ENCODE measurements around the gene GPANK1. TPM values are rescaled to one million over a fixed set of nuclear protein-coding genes. Genes with fewer than 3 reads are reported as not detected.

The GPANK1 gene
- total RNA-seq, 1 donor from 2014 or later = 24.2 TPM

DNA sequence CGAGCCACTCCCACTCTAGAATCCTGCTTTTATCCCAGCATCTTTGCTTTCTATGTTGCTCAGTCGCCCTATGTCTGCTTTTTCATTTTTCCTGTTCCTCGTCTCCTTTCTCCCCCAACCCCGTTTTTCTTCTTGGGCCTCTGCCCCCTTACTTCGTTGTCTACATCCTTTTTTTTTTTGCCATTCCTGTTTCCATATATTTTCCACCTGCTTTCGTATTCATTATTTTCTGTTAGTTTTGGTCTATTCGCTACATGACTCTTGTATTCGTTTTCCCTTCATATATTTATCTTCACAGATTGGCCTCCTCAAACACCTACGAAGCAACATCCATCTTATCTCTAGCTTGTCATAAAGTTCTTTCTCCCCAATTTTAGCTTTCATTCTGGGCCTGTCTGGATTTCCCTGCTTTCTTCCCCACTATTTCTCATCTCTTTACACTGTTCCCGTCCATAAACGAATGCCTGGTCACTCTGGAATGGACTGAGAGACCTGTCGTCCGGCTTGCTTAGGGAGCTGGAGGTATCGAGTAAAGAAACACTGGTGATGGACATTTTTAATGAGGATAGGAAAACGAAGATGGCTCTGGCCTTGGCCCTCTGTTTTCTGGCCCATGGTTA is 43.4 kb downstream of the GPANK1 start:
- intact Hi-C loops (cut with micrococcal nuclease) = loop anchor here (2.0 to 5.0 kb wide), 5 partner anchors 41 to 1065 kb away; partner anchors contain the start of genes CLIC1, GNL1, NELFE and PRR3
- ChIA-PET CTCF (interaction anchor here (1.1 kb wide), 1 partner anchor 72 kb away, joined by 4 read pairs; no protein-coding TSS in a partner anchor), POLR2A (interaction anchor here (0.6 to 2.9 kb wide), 21 partner anchors 8 to 1007 kb away, joined by 3 to 34 read pairs (median 6); partner anchors contain the start of genes BAG6, DDAH2, DDX39B and GPANK1)
- Mint-ChIP-seq H3K27me3 (no peaks in the 10 kb centered on the region), H3K27ac (peak overlapping the region; percentile 95), H3K4me3 (peak overlapping the region; percentile 86), H3K4me1 (peaks cover 32% of the 10 kb centered on the region), H3K36me3 (ENCODE audit: low read depth) (peaks cover 57% of the 10 kb centered on the region), H3K9me3 (peaks cover 1% of the 10 kb centered on the region)
- DNase-seq (no peak), ATAC-seq (ENCODE audit: low read depth) (no peak)
- no peak for TF ChIP-seq CTCF (IDR thresholded peaks at IDR 0.05)

DNA sequence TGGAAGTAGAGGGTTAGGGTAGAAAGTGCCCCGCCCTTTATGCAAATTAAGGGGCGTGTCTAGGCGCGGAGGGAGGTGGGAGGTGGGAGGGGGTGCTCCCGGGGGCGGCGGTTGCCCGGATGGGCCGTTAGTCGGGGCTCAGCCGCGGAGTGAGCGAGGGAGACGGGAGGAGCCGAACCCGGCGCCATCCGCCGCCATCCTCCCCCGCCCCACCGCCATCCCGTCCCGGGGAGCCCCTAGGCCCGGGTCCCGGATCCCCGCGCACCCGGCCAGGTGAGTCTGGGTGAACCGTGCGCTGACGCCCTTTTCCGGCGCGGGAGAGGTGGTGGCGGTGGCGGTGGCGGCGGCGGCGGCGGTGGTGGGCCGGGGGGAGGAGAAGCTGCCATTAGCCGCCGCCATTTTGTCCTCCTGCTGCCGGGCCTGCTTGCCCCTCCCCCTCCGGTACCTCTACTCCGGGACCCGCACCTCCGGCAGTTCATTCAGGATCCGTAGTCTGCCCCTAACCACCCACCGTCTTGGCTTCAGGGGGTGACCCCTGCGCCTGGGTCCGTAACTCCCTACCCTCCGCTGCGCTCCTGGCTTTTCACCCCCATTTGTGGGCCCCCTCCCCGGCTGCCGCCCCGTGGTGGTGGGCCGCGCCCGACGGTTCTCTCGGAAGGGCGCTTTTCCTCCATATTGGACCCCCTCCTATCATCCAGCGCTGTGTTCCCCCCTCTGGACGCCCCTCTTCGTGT is 44.0 kb downstream of the GPANK1 start, which contains the start of gene PRRC2A:
Gene PRRC2A, plus strand, starts transcription at position 130 of the 734 bp plus-strand sequence. CDS start 2,075 bp downstream, outside the sequence.
- Mint-ChIP-seq H3K9me3 (peaks cover 1% of the 10 kb centered on the region), H3K4me3 (peak within 1 kb of the TSS; percentile 86), H3K27me3 (no peaks in the 10 kb centered on the region), H3K4me1 (peaks cover 38% of the 10 kb centered on the region), H3K36me3 (ENCODE audit: low read depth) (peaks cover 50% of the 10 kb centered on the region), H3K27ac (peak within 1 kb of the TSS; percentile 95)
- intact Hi-C loops (cut with micrococcal nuclease) = loop anchor here (1.0 to 5.0 kb wide), 12 partner anchors 32 to 1064 kb away; partner anchors contain the start of genes ABHD16A, BAG6, CLIC1 and DDX39B
- DNase-seq = no peak
- no peak for TF ChIP-seq CTCF (IDR thresholded peaks at IDR 0.05)
- ATAC-seq (ENCODE audit: low read depth) = peak; percentile 30
- ChIA-PET POLR2A (interaction anchor here (0.6 to 2.9 kb wide), 26 partner anchors 8 to 1177 kb away, joined by 3 to 34 read pairs (median 5); partner anchors contain the start of genes ABHD16A, BAG6, DDAH2 and DDX39B), CTCF (interaction anchor here (1.0 to 1.3 kb wide), 2 partner anchors 22 to 70 kb away, joined by 3 to 6 read pairs; no protein-coding TSS in a partner anchor)

DNA sequence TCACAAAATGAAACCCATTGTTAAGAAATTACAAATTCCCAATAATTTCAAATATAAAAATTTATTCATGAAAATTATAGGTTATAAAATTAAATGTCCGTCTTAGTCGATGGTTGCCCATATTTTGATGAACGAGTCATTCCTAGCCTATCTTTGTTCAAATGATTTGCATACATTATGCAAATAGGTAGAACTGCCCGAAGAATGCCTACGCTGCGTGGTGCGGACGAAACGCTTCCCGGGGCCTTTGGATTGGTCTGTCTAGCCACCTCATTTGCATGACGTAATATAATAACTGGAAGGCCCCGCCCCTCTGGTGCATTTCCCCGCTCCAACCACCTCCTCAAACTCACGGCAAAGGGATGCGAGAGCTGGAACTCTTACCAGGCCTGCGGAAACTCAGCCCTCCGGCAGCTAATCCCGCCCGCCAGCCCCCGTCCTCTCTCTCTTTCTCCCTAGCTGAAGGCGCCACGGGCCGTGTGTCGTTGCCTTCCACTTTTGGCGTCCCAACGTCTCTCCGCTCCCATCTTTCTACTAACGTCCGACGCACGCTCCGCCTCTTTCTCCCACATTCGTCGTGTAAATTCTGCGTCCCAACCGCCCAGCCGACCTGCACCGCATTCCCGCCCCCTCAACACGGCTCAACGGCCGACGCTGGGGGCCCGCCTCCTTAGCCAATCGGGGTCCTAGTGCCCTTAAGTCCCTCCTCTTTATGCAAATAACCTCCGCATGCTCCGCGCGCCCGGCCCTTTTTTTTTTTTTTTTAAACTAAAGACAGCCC is 44.8 kb downstream of the GPANK1 start:
- POLR2A ChIA-PET = interaction anchor here (0.6 to 2.9 kb wide), 26 partner anchors 18 to 1178 kb away, joined by 3 to 34 read pairs (median 5); partner anchors contain the start of genes ABHD16A, BAG6, C6orf47 and CLIC1
- peaks cover 42% of the 10 kb centered on the region for H3K36me3 Mint-ChIP-seq (ENCODE audit: low read depth)
- H3K4me3 Mint-ChIP-seq = peak overlapping the region; percentile 86
- DNase-seq (peak; percentile 87), ATAC-seq (ENCODE audit: low read depth) (peak; percentile 84)
- no peaks in the 10 kb centered on the region for H3K27me3 Mint-ChIP-seq
- H3K9me3 Mint-ChIP-seq = peaks cover 1% of the 10 kb centered on the region
- peak overlapping the region; percentile 94 for H3K27ac Mint-ChIP-seq
- CTCF ChIA-PET = interaction anchor here (1.0 to 1.3 kb wide), 2 partner anchors 22 to 69 kb away, joined by 3 to 6 read pairs; no protein-coding TSS in a partner anchor
- peaks cover 46% of the 10 kb centered on the region for H3K4me1 Mint-ChIP-seq
- no peak for TF ChIP-seq CTCF (IDR thresholded peaks at IDR 0.05)
- intact Hi-C loops (cut with micrococcal nuclease) = loop anchor here (1.0 to 5.0 kb wide), 12 partner anchors 32 to 1063 kb away; partner anchors contain the start of genes ABHD16A, BAG6, CLIC1 and DDX39B

DNA sequence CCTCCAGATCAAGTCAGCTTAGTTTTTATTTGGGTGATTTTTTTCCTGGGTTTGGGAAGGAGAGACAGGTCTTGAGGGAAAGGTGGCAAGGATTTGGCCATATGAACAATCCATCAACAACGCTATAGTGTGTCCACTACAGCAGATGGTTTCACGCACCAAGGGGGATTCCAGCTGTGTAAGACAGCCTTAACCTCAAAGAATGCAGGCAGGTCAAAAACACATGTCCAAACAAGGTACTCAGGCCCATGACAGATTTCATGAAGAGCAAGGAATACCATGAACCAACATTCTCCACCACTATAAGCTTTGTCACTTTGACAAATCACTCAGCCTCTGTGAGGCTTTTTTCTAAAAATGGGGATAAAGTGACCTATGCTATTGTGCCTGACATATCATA is 47.8 kb downstream of the GPANK1 start:
- no peak overlapping the region for H3K4me3 Mint-ChIP-seq
- ChIA-PET POLR2A (interaction anchor here (0.6 to 1.6 kb wide), 3 partner anchors 25 to 60 kb away, joined by 3 to 8 read pairs (median 7); partner anchors contain the start of gene NCR3), CTCF (interaction anchor here (0.6 to 1.7 kb wide), 3 partner anchors 12 to 22 kb away, joined by 3 to 4 read pairs (median 3); no protein-coding TSS in a partner anchor)
- peaks cover 53% of the 10 kb centered on the region for H3K4me1 Mint-ChIP-seq
- no peak for ATAC-seq (ENCODE audit: low read depth)
- no peak for DNase-seq
- H3K36me3 Mint-ChIP-seq (ENCODE audit: low read depth) = peaks cover 15% of the 10 kb centered on the region
- intact Hi-C loops (cut with micrococcal nuclease) = no loop called here
- no peak for TF ChIP-seq CTCF (IDR thresholded peaks at IDR 0.05)
- H3K27ac Mint-ChIP-seq = peak overlapping the region; percentile 42
- H3K9me3 Mint-ChIP-seq = peaks cover 1% of the 10 kb centered on the region
- no peaks in the 10 kb centered on the region for H3K27me3 Mint-ChIP-seq
